CD4-positive, alpha-beta T cell treated with Interleukin-15 for 1 hour (primary cell): ENCODE data around the gene SELENON.

Experiments
- DNase-seq: peaks from one replicate; pipeline ENCODE4 v3.0.0-alpha.2; 2020

Gene SELENON

DNA sequence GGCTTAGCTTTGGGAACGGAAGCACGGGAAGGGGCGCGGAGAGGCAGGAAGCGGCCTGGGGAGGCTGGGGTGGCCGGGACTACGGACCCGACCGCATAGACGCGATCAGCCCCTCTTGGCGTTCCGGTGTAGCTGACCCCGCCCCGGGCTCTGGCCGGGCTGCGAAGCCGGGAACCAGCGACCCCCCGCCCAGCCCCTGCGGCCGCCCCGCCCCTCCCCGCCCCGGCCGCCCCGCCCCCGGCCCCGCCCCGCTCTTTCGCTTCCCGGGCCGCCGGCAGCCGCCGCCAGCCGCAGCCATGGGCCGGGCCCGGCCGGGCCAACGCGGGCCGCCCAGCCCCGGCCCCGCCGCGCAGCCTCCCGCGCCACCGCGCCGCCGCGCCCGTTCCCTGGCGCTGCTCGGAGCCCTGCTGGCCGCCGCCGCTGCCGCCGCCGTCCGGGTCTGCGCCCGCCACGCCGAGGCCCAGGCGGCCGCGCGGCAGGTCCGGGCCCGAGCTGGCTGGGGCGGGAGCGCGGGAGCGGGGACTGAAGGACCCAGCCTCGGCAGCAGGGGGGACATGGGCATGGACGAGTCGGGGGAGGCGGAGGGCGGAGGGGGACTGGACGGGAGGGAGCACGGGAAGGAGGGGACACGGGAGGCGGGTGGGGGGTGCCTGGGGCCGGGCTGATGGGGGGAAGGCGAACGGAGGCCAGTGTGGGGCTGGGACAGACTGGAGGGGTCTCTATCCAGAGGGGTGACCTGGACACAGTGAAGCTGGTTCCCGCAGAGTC lies at the start of gene SELENON:
SELENON (plus strand) TSS at position 259 of the 768 bp plus-strand sequence; CDS start at position 297, 38 bp downstream.
- DNase-seq: no peak

DNA sequence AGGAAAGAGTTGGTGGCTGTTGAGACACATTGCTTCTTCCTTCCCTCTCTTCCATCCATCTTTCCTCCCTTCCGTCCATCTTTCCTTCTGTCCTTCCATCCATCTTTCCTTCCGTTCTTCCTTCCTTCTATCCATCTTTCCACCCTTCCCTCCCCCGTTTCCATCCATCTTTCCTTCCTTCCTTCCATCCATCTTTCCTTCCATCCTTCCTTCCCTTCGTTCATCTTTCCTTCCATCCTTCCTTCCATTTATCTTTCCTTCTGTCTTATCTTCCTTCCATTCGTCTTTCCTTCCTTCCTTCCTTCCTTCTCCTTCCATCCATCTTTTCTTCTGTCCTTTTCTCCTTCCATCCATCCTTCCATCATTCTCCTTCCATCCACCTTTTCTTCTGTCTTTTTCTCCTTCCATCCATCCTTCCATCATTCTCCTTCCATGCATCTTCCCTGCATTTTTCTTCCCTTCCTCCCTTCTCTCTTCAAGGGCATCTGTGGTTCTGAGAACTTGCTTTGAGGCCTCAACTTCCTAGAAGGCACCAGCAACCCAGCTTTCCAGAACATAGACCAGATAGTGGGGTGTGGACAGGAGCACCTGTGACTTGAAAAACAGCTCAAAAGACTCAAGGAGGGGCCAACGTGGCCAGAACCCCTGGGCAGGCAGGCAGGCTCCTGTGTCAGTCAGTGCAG lies 48.9 kb upstream of the SELENON start:
- no peak for DNase-seq

DNA sequence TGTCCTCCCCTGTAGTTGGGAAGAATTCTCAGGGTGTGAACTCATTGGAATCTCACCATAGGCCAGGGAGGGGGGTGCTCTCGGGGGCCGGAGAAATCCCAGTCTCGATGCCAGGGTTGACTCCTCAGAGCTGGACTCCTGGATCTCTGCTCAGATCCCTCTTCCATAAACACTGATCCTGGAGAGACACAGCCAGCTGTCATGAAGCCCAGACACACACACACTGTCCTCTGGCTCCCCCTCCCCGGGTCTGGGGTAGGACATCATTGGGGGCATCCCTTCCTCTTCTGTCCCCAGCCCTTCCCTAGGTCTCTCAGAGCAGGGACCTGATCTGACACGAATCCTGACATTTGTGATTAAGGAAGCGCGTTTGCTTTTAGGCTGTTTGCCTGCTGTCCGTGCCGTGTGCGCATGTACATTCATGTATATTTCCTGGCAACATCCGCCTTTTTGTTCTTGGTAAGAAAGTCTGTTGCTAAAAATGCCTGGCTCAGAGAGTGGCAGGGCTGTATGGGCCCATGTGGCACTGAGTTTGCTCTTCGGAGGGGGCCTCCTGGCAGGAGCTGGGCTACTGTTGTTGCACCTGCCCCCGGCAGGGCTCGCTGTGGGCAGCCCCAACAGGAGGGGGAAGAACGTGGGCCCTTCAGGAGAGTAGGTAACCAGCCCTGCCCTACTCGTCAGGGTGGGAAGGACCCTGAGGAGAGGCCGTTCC lies 45.4 kb upstream of the SELENON start:
- DNase-seq: peak; percentile 29

DNA sequence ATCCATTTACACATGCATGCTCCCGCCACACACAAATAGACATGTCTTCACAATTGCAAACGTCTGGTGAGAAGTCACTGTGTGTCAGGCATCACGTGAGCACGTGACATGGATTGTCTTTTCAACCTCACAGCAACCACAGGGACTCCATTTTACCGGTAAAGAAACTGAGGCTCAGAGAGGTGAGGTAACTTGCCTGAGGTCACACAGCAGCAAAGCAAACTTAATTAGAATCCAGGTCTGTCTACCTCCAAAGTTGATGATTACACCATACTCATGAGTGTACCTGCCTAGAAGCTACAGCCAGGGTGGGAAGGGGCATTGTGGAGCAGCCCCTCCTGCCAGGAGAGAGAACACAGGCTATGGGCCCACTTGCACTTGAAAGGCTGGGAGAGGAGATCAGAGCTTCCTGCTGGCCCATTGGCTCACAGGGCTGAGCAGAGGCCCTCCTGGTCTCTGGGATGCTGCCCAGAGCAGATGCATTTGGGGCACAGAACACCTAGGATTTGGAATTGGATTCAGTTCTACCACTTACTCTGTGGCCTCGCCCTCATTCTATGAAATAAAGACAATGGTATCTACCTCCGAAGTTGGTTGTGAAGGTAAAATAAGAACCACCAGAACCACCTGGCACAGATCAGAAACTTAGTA lies 44.4 kb upstream of the SELENON start:
- no peak for DNase-seq

- no peak for DNase-seq
These were observed 43.8 kb upstream of the SELENON start for GRCh38 chr1:25756215-25756614.

DNA sequence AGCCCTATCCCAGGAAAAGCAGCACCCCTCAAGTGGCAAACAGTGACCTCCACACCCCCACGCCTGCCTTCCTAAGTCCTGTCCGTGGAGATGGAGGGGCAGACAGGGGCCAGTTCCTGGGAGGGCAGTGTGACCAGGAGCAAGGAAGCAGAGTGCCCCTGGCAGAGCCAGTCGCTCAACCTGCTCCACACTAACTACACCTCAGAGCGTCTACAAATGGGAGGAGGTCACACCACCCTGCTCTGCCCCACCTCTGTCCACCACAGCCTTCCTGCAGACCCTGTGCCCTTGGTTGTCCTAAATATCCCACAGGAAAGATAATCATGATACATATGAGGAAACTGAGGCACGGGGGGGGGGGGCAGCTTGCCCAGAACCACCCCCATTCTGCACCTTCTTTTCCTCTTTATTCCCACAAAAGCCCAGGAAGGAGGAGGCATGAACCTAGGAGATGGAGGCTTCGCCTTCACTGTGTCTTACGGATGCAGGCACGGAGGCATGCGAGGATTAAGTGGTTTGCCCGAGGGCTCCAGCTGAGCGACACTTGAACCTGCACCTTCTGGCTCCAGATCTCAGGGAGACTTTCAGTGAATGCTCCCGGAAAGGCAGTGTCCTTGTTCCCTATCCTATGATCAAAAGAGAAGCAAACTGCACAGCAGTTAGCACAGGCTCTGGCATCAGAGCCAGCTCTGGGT lies 42.7 kb upstream of the SELENON start:
- DNase-seq: no peak

DNA sequence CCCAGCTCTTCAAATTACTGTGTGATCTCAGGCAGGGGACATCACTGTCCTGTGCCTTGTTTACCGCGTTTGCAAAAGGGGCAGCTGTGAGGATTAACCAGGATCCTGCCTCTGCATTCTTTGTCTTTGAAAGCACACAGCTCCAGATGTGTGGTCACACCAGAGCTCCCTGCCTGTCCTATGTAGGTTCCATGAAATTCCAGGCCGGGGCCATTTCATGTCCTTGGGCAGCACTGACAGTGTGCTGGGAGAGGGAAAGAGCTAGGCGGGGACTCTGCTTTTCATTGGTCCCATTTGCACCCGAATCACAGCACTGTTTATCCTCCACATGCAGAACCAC lies 42.2 kb upstream of the SELENON start:
- DNase-seq: no peak

DNA sequence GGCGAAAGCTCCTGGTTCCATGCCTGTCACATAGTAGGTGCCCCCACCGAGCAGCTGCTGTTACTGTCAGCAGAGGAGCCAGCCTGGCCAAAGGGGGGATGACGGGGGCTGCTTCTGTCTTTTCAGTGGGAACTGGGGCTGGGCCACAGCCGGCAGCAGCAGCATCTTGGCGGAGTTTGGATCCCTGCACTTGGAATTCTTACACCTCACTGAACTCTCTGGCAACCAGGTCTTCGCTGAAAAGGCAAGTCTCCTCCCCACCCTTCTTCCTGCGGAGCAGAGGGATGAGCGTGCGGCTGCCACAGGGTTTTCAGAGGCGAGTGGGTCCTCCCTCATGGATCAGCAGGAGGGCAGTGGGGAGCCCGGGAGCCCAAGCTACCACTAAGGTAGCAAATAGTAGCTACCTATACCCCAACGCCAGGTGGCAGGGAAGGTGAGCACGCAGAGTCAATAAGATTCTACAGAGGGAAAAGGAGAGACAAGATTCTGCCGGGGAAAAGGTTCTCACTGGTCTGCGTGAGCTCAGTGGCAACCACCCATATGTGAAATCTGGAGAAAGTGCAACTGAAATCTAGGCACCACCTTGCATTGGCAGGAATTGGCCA lies 41.4 kb upstream of the SELENON start:
- DNase-seq: no peak

- no peak for DNase-seq
These were observed 39.8 kb upstream of the SELENON start for GRCh38 chr1:25760122-25760719.

DNA sequence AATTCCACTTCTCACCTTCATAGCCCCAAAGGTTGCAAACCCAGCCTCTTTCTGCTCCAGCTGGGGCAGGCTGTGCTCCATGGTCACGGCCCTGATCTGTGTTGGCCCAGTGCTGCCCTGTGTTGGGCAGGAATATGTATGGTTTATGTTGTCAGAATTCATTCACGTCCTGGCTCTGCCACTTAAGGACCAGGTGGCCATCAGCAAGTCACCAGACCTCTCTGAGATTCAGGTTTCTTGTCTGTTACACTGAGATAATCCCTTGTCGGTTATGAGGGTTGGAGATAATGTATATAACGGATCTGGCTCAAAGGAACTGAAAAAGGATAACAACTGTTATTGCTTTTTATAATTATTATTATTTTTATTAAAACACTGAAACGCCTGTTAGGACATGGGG lies 39.1 kb upstream of the SELENON start:
- DNase-seq: no peak

DNA sequence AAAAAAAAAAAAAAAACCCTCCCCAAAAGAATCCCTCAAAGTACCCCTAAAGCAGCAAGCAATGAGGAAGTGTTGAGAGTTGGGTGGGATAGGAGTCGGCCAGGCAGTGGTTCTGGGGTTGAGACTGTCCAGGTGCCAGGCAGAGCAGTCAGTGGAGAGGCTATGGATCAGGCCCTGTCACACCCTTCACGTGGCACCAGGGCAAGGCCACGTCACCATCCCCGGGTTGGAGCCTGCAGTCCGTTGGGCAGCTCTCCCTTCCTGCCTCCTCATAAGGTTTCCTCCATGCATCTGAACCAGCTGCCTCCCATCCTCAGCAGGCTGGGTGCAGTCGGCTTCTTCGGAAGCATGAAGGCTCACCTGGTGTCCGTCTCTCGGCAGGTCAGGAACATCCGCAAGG lies 36.5 kb upstream of the SELENON start:
- DNase-seq: no peak

DNA sequence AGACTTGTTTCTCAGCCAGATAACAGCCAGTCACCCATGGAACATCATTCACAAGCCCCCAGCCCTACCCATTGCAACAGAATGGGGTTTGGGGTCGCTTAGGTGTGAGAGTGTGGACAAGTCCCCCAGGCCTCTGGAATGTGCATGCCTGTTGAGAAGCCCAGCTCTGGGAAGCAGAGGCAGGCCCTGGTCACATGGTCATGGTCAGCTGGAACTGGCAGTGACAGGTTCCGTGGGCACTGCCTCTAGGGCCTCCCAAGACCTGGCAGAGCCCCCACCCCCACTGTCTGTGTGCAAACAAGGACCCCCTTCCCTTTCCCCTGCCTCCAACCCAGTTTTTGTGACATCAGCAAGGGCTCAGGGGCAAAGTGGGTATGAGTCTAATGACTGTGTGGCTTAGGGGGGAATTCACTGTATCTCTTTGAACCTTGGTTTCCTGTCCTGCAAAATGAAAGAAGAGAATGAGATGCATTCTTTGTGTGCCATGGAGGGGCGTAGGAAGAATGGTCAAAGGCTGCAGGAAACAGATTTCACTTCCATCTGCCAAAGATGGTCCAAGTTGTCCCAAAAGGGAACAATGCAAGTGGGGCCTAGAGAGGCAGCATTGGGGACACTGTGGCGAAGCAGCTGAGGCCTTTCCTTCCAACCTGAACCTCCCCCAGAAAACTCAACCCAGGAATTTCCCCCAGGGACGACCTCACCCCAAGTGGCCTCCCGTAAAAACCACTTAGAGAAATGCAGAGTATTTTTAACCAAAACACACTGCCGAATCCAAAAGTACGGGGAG lies 34.7 kb upstream of the SELENON start:
- DNase-seq: no peak

GRCh38 chr1:25765923-25766589 lies 33.9 kb upstream of the SELENON start:
- no peak for DNase-seq

GRCh38 chr1:25766721-25767436 lies 33.1 kb upstream of the SELENON start:
- DNase-seq: no peak

- no peak for DNase-seq
These were observed 32.6 kb upstream of the SELENON start for GRCh38 chr1:25767437-25767770.

- DNase-seq: no peak
These were observed 31.0 kb upstream of the SELENON start for GRCh38 chr1:25768999-25769398.

GRCh38 chr1:25769625-25770383 lies 30.2 kb upstream of the SELENON start:
- no peak for DNase-seq

- DNase-seq: no peak
These were observed 29.3 kb upstream of the SELENON start for GRCh38 chr1:25770541-25771220.
